Ishikawa (cell line): ENCODE measurements around the gene TNIP3.

Experiments
- CEBPB ChIP-seq: IDR thresholded peaks from 2 replicates; pipeline ENCODE4 v1.6.1; 2012
- CREB1 ChIP-seq: IDR thresholded peaks from 2 replicates; pipeline ENCODE4 v1.6.1; 2012; ENCODE audit warnings: low read depth
- EGR1 ChIP-seq: IDR thresholded peaks from 2 replicates; pipeline ENCODE4 v1.6.1; 2012
- EP300 ChIP-seq: IDR thresholded peaks from 2 replicates; pipeline ENCODE4 v1.6.1; 2012; ENCODE audit warnings: borderline replicate concordance
- FOXM1 ChIP-seq: IDR thresholded peaks from 2 replicates; pipeline ENCODE4 v1.6.1; 2012; ENCODE audit warnings: low read depth, borderline replicate concordance
- NFIC ChIP-seq: IDR thresholded peaks from 2 replicates; pipeline ENCODE4 v1.6.1; 2012
- RAD21 ChIP-seq: IDR thresholded peaks from 2 replicates; pipeline ENCODE4 v1.6.1; 2012; ENCODE audit warnings: low read depth
- REST ChIP-seq: IDR thresholded peaks from 2 replicates; pipeline ENCODE4 v1.6.1; 2012; ENCODE audit warnings: low read depth, mild to moderate bottlenecking
- TAF1 ChIP-seq: IDR thresholded peaks from 2 replicates; pipeline ENCODE4 v1.6.1; 2012; ENCODE audit warnings: low read depth, mild to moderate bottlenecking
- TCF12 ChIP-seq: IDR thresholded peaks from 2 replicates; pipeline ENCODE4 v1.6.1; 2012; ENCODE audit warnings: low read depth
- TEAD4 ChIP-seq: IDR thresholded peaks from 2 replicates; pipeline ENCODE4 v1.6.1; 2012
- USF1 ChIP-seq: IDR thresholded peaks from 2 replicates; pipeline ENCODE4 v1.6.1; 2012
- YY1 ChIP-seq: IDR thresholded peaks from 2 replicates; pipeline ENCODE4 v1.6.1; 2012; ENCODE audit warnings: low read depth
- ZBTB7A ChIP-seq: IDR thresholded peaks from 2 replicates; pipeline ENCODE4 v1.6.1; 2012; ENCODE audit warnings: low read depth
- TF ChIP-seq, protein P1 (sequence below): IDR thresholded peaks from 2 replicates; pipeline ENCODE4 v1.6.1; 2012

Gene TNIP3

GRCh38 chr4:121191361-121191760 lies 27.2 kb upstream of the TNIP3 start:
- TF ChIP-seq FOXM1 = no peak
- TF ChIP-seq NFIC = no peak

GRCh38 chr4:121190389-121190788 lies 26.3 kb upstream of the TNIP3 start:
- TF ChIP-seq CEBPB (peak; percentile 58; the same call in 1 of the 2 replicates), FOXM1 (no peak)

DNA sequence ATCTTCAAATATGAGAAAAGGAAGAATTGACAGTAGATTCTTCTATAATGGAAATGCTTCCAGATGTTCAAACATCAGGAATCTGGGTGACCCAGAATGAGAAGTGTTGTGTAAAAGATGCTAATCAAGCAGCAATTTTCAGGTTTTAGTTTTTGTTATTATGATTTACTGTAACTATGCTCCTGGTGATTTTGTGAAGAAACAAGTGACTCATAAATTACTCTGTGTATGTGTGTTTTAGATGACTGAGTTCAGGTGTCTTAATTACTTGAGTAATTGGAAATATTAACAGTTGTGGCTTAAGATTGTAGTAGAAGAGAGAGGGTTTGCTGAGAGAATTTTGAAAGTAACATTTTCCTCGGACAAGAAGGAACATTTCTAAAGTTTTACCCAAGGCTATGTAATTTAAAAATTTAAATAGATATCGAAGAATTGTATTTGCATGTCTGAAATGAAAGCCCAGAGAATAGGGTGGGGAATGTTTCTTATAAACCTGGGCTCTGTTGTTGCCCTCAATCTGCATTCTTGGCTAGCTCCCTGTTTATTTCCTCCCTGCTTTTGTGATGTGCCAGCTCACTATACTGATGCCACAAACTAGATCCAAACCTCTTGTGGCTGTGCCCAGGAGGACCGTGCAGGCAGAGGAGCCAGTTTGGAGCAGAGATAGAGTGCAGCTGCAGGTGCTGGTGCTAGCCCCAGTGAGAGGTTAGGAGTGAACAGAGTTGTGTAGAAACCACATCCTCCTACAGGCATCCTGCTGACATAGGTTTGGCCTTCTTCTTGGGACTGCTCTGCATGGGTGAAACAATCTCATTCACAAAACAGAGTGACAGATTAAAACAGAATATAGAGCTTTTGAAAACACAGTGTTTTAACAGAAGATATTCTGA lies 25.4 kb upstream of the TNIP3 start:
- TF ChIP-seq REST (no peak), EP300 (no peak), RAD21 (no peak), CEBPB (no peak), TEAD4 (no peak), FOXM1 (no peak), TCF12 (no peak), YY1 (no peak), ZBTB7A (no peak), USF1 (no peak), TAF1 (no peak), EGR1 (no peak), NFIC (no peak), CREB1 (no peak)
- TF ChIP-seq, protein P1, sequence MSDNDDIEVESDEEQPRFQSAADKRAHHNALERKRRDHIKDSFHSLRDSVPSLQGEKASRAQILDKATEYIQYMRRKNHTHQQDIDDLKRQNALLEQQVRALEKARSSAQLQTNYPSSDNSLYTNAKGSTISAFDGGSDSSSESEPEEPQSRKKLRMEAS = no peak

DNA sequence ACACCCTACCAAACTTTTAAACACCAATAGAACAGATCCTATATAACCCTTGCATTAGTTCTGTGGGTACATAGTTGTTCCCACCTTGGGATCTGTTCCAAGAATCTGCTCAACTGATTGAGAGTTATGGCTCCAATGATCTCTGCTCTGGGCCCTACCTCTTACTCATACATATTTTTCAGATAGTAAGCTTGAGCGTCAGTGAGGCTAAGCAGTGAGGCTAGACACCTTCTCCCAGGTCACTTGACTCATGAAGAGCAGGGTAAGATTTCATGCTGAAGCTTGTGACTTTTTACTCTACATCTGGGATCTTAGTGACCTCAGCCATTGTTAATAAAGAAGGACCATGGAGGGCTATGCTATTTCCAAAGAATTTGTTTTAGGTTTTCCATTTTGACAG lies 23.1 kb upstream of the TNIP3 start:
- TF ChIP-seq FOXM1 (no peak), YY1 (no peak), TAF1 (no peak), CREB1 (no peak), NFIC (no peak), CEBPB (no peak), EP300 (no peak), REST (no peak), TEAD4 (no peak), ZBTB7A (no peak)
- TF ChIP-seq, protein P1 = no peak

GRCh38 chr4:121185960-121186359 lies 21.8 kb upstream of the TNIP3 start:
- TF ChIP-seq TAF1 = no peak
- no peak for TF ChIP-seq RAD21
- no peak for TF ChIP-seq YY1
- TF ChIP-seq TEAD4 = no peak
- TF ChIP-seq NFIC = no peak
- TF ChIP-seq CEBPB = no peak
- no peak for TF ChIP-seq USF1
- TF ChIP-seq CREB1 = no peak
- TF ChIP-seq EP300 = no peak
- no peak for TF ChIP-seq REST
- TF ChIP-seq TCF12 = no peak
- TF ChIP-seq FOXM1 = no peak
- no peak for TF ChIP-seq ZBTB7A
- TF ChIP-seq, protein P1 = no peak
